ENCODE data around the gene PER3. TPM values are rescaled to one million over a fixed set of nuclear protein-coding genes. Genes with fewer than 3 reads are reported as not detected.

Gene PER3
- total and polyA plus RNA-seq, 2 of the 8 experiments (the other 6 are each of a cell fraction or from before 2014, with no cell fraction given): 8.3 to 9.3 TPM

DNA sequence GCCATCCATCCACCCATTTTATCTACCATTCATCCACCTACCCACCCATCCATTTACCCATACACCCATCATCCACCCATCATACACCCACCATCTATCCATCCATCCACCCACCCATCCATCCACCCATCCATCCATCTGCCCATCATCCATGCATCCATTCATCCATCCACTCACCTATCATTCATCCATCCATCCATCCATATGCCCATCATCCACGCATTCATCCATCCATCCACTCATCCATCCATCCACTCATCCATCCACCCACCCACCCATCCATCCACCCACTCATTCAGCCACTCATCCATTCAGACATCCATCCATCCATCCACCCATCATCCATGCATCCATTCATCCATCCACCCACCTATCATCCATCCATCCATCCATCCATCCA lies 100.7 kb downstream of the PER3 start:
- H4K5ac ChIP-seq (ENCODE audit: insufficient read length, low read depth, low read length): no peak overlapping the region
- no peak overlapping the region for H3K18ac ChIP-seq (ENCODE audit: extremely low read depth, low read length)
- H3K4me2 ChIP-seq (ENCODE audit: insufficient read depth in 1 of 2, low read depth in 2 of 2, low read length in 2 of 2): peak overlapping the region in 1 of 2 experiments; percentile 11; a peak in 1 of 4 replicates
- peaks cover 0 to 3% (median 0%) of the 10 kb centered on the region in 4 experiments; a peak in 2 of 7 replicates for H3K4me1 ChIP-seq (replicated peaks in 1 of 4; ENCODE audit: control insufficient read depth in 3 of 4, insufficient read depth in 4 of 4, low read length in 3 of 4)
- ChIA-PET POLR2A (ENCODE audit: partially characterized antibody) (no interaction called here), CTCF (ENCODE audit: partially characterized antibody) (no interaction called here)
- H3K79me1 ChIP-seq (ENCODE audit: low read depth, low read length): no peaks in the 10 kb centered on the region
- H3K4me3 ChIP-seq (ENCODE audit: extremely low read depth in 1 of 4, insufficient read depth in 2 of 4, low read depth in 3 of 4, low read length in 4 of 4): no peak overlapping the region
- DNase-seq (ENCODE audit: low read depth in 1 of 2, low spot score in 2 of 2) (no peak), FAIRE-seq (no peak)
- H3K23me2 ChIP-seq (ENCODE audit: low read depth, low read length): peaks cover 6% of the 10 kb centered on the region; the same call in 1 of the 2 replicates
- no peak overlapping the region for H2AFZ ChIP-seq (ENCODE audit: low read length)
- no peaks in the 10 kb centered on the region for H3K27me3 ChIP-seq (replicated peaks in 1 of 4; ENCODE audit: control insufficient read depth in 3 of 4, extremely low read depth in 1 of 4, insufficient read depth in 3 of 4, low read length in 3 of 4)
- H3K56ac ChIP-seq (replicated peaks; ENCODE audit: insufficient read length, low read depth, low read length): peak overlapping the region; percentile 77
- H2BK12ac ChIP-seq (ENCODE audit: low read depth, low read length): no peak overlapping the region
- no peak overlapping the region for H2BK15ac ChIP-seq (ENCODE audit: low read length)
- no peak overlapping the region for H4K8ac ChIP-seq (ENCODE audit: extremely low read depth, insufficient read depth, low read length)
- WGBS, 2 experiments (ENCODE audit: extremely low coverage in 1 of 2, insufficient coverage in 1 of 2, insufficient read length in 1 of 2, insufficient replicate concordance in 2 of 2, low coverage in 1 of 2, low lambda C conversion rate in 2 of 2, missing lambda C conversion rate in 1 of 2): 71% methylated on average over 1 of the region's 1 CpG; no CpG with 5 or more reads in 1 of the 2 experiments
- H3K36me3 ChIP-seq (ENCODE audit: control insufficient read depth in 2 of 4, insufficient read depth in 4 of 4, low read length in 3 of 4): no peaks in the 10 kb centered on the region
- H2BK120ac ChIP-seq (replicated peaks; ENCODE audit: low read depth, low read length): no peak overlapping the region
- no peak overlapping the region for H3K9ac ChIP-seq (replicated peaks in 1 of 4; ENCODE audit: extremely low read depth in 1 of 4, low read depth in 3 of 4, low read length in 3 of 4)
- no peak overlapping the region for H2BK20ac ChIP-seq (ENCODE audit: low read length)
- H3K79me2 ChIP-seq (ENCODE audit: control insufficient read depth in 1 of 2, insufficient read depth in 2 of 2, low read length in 2 of 2): no peaks in the 10 kb centered on the region
- H3K23ac ChIP-seq (ENCODE audit: insufficient read length): no peak overlapping the region
- no peak overlapping the region for H3K27ac ChIP-seq (ENCODE audit: low read depth, low read length)
- peaks cover 0 to 3% of the 10 kb centered on the region in 2 experiments for H4K20me1 ChIP-seq (replicated peaks in 1 of 2; ENCODE audit: control insufficient read depth in 1 of 2, insufficient read depth in 2 of 2, low read length in 2 of 2)
- no peak overlapping the region for H2BK5ac ChIP-seq (ENCODE audit: low read depth, low read length)
- H3K9me3 ChIP-seq (ENCODE audit: insufficient read depth in 2 of 2, low read depth in 1 of 2, low read length in 1 of 2): no peaks in the 10 kb centered on the region; a peak in 1 of 4 replicates
- no peak for TF ChIP-seq TBP (IDR thresholded peaks at IDR 0.05; ENCODE audit: low read depth, low read length)
- no peak for TF ChIP-seq YY1 (IDR thresholded peaks at IDR 0.05; ENCODE audit: low read depth, low read length)
- no peak for TF ChIP-seq CREB1 (IDR thresholded peaks at IDR 0.05)
- no peak for TF ChIP-seq SIRT6 (IDR thresholded peaks at IDR 0.05; ENCODE audit: low read length)
- TF ChIP-seq TEAD4 (IDR thresholded peaks at IDR 0.05; ENCODE audit: low read depth, low read length): no peak
- no peak for TF ChIP-seq RAD21 (IDR thresholded peaks at IDR 0.05 in 1 of 2, conservative IDR thresholded peaks at IDR 0.05 in 1 of 2; ENCODE audit: low read depth in 2 of 2, low read length in 2 of 2)
- TF ChIP-seq SP4 (IDR thresholded peaks at IDR 0.05; ENCODE audit: low read length): no peak
- no peak for TF ChIP-seq TAF7 (optimal IDR thresholded peaks at IDR 0.05; ENCODE audit: borderline replicate concordance, low read depth, low read length)
- TF ChIP-seq, protein P1, sequence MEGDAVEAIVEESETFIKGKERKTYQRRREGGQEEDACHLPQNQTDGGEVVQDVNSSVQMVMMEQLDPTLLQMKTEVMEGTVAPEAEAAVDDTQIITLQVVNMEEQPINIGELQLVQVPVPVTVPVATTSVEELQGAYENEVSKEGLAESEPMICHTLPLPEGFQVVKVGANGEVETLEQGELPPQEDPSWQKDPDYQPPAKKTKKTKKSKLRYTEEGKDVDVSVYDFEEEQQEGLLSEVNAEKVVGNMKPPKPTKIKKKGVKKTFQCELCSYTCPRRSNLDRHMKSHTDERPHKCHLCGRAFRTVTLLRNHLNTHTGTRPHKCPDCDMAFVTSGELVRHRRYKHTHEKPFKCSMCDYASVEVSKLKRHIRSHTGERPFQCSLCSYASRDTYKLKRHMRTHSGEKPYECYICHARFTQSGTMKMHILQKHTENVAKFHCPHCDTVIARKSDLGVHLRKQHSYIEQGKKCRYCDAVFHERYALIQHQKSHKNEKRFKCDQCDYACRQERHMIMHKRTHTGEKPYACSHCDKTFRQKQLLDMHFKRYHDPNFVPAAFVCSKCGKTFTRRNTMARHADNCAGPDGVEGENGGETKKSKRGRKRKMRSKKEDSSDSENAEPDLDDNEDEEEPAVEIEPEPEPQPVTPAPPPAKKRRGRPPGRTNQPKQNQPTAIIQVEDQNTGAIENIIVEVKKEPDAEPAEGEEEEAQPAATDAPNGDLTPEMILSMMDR (IDR thresholded peaks at IDR 0.05; ENCODE audit: control extremely low read depth in 1 of 3, insufficient read depth in 1 of 3, low read depth in 1 of 3, low read length in 3 of 3): no peak
- H3K4ac ChIP-seq (replicated peaks; ENCODE audit: insufficient read length, low read depth, low read length): no peak overlapping the region
- no peak overlapping the region for H2AK5ac ChIP-seq (ENCODE audit: low read depth, low read length)
- no peak overlapping the region for H3K14ac ChIP-seq (ENCODE audit: insufficient read length)
- H4K91ac ChIP-seq (replicated peaks; ENCODE audit: insufficient read length, low read length): no peak overlapping the region

All from H1 (cell line).